Neural progenitor cell (in vitro differentiated cells): Measurements from ENCODE around the gene HIPK2. TPM values are rescaled to one million over a fixed set of nuclear protein-coding genes. Genes with fewer than 3 reads are reported as not detected.

ENCODE experiments used
- DNase-seq: peaks from one replicate; pipeline ENCODE4 v3.0.0-alpha.2; 2016; ENCODE audit warnings: low spot score
- H2AFZ ChIP-seq: fragments of 200-600 bp; sonication (generic); replicated peaks from 2 replicates; pipeline ENCODE4 v1.6.1; 2016; ENCODE audit warnings: antibody characterized with exemption
- H3F3A ChIP-seq: fragments of 200-600 bp; sonication (generic); 2 replicates; pipeline ENCODE4 v1.6.1; 2016; ENCODE audit warnings: antibody characterized with exemption, low read depth
- H3K27ac ChIP-seq: fragments of 200-600 bp; sonication (generic); 2 replicates; pipeline ENCODE4 v1.5.1; 2016; ENCODE audit warnings: mild to moderate bottlenecking
- H3K27me3 ChIP-seq: fragments of 200-600 bp; sonication (generic); 2 replicates; pipeline ENCODE4 v1.6.1; 2016; ENCODE audit warnings: mild to moderate bottlenecking, moderate library complexity
- H3K36me3 ChIP-seq: fragments of 200-600 bp; sonication (generic); 2 replicates; pipeline ENCODE4 v1.5.1; 2016
- H3K4me1 ChIP-seq: fragments of 200-600 bp; sonication (generic); 2 replicates; pipeline ENCODE4 v1.6.1; 2016; ENCODE audit warnings: mixed run types
- H3K4me2 ChIP-seq: fragments of 200-600 bp; sonication (generic); 2 replicates; pipeline ENCODE4 v1.6.1; 2016
- H3K4me3 ChIP-seq: fragments of 200-600 bp; sonication (generic); 2 replicates; pipeline ENCODE4 v1.5.1; 2016
- H3K79me2 ChIP-seq: fragments of 200-600 bp; sonication (generic); 2 replicates; pipeline ENCODE4 v1.6.1; 2016; ENCODE audit warnings: low read depth
- H3K9ac ChIP-seq: fragments of 200-600 bp; sonication (generic); 2 replicates; pipeline ENCODE4 v1.6.1; 2016
- H3K9me3 ChIP-seq: fragments of 200-600 bp; sonication (generic); 2 replicates; pipeline ENCODE4 v1.5.1; 2016; ENCODE audit warnings: low read depth
- H4K20me1 ChIP-seq: fragments of 200-600 bp; sonication (generic); 2 replicates; pipeline ENCODE4 v1.6.1; 2016; ENCODE audit warnings: low read depth
- H3K27ac Mint-ChIP-seq: 3 replicates; pipeline ENCODE4 v1.8.0; 2021; ENCODE audit warnings: mixed read lengths
- H3K27me3 Mint-ChIP-seq: 2 replicates; pipeline ENCODE4 v1.8.0; 2022; ENCODE audit warnings: low read depth, mild to moderate bottlenecking, inconsistent platforms, moderate library complexity, mixed read lengths; ENCODE audit not compliant: insufficient read depth
- H3K36me3 Mint-ChIP-seq: 3 replicates; pipeline ENCODE4 v1.8.0; 2021; ENCODE audit warnings: mixed read lengths
- H3K4me1 Mint-ChIP-seq: 3 replicates; pipeline ENCODE4 v1.8.0; 2021; ENCODE audit warnings: mixed read lengths
- H3K4me3 Mint-ChIP-seq: 3 replicates; pipeline ENCODE4 v1.8.0; 2021; ENCODE audit warnings: mild to moderate bottlenecking, moderate library complexity, mixed read lengths
- H3K9me3 Mint-ChIP-seq: 3 replicates; pipeline ENCODE4 v1.8.0; 2020; ENCODE audit warnings: mixed read lengths
- CTCF ChIP-seq: fragments of 200-600 bp; sonication (generic); IDR thresholded peaks from 2 replicates; pipeline ENCODE4 v1.5.1; 2017; ENCODE audit warnings: antibody characterized with exemption, mild to moderate bottlenecking
- EZH2 ChIP-seq: fragments of 200-600 bp; sonication (generic); IDR thresholded peaks from 2 replicates; pipeline ENCODE4 v1.6.1; 2017; ENCODE audit warnings: antibody characterized with exemption, mild to moderate bottlenecking, moderate library complexity
- EZH2phosphoT487 ChIP-seq: fragments of 200-600 bp; sonication (generic); IDR thresholded peaks from 2 replicates; pipeline ENCODE4 v1.6.1; 2017; ENCODE audit warnings: antibody characterized with exemption
- total RNA-seq: library from RNA; depleted of rRNA; stranded (reverse); fragments of >200 nt; gene quantifications from 2 replicates; pipeline ENCODE4 v1.2.3, GENCODE V29; 2015; ENCODE audit warnings: low replicate concordance

The HIPK2 gene
- total RNA-seq, 1 donor from 2014 or later: 12.8 TPM

GRCh38 chr7:139602143-139602722, 175.6 kb downstream of the HIPK2 start:
- no peak overlapping the region for H3K27ac ChIP-seq
- no peak overlapping the region for H3K27ac Mint-ChIP-seq
- H3K9me3 ChIP-seq: no peaks in the 10 kb centered on the region
- H3K4me1 Mint-ChIP-seq: no peaks in the 10 kb centered on the region
- no peaks in the 10 kb centered on the region for H3K9me3 Mint-ChIP-seq
- H3K9ac ChIP-seq: no peak overlapping the region
- no peak overlapping the region for H3K4me3 Mint-ChIP-seq
- H4K20me1 ChIP-seq: no peaks in the 10 kb centered on the region
- H2AFZ ChIP-seq: no peak overlapping the region
- no peak overlapping the region for H3K4me3 ChIP-seq
- H3K4me1 ChIP-seq: no peaks in the 10 kb centered on the region
- H3K79me2 ChIP-seq: no peaks in the 10 kb centered on the region
- TF ChIP-seq CTCF: peak; percentile 78
- TF ChIP-seq EZH2: no peak
- no peaks in the 10 kb centered on the region for H3K27me3 Mint-ChIP-seq
- no peaks in the 10 kb centered on the region for H3K27me3 ChIP-seq
- H3K4me2 ChIP-seq: no peak overlapping the region
- DNase-seq: peak; percentile 58
- peaks cover 3% of the 10 kb centered on the region for H3F3A ChIP-seq
- H3K36me3 ChIP-seq: peaks cover 10% of the 10 kb centered on the region
- peaks cover 18% of the 10 kb centered on the region for H3K36me3 Mint-ChIP-seq

GRCh38 chr7:139601176-139601575, 176.6 kb downstream of the HIPK2 start:
- Histone ChIP-seq H3K9ac (no peak overlapping the region), H3K79me2 (no peaks in the 10 kb centered on the region), H3K27ac (no peak overlapping the region), H3K4me1 (no peaks in the 10 kb centered on the region), H3K9me3 (no peaks in the 10 kb centered on the region), H2AFZ (no peak overlapping the region), H3F3A (peaks cover 3% of the 10 kb centered on the region), H3K4me3 (no peak overlapping the region), H4K20me1 (no peaks in the 10 kb centered on the region), H3K27me3 (no peaks in the 10 kb centered on the region), H3K4me2 (no peak overlapping the region), H3K36me3 (peaks cover 7% of the 10 kb centered on the region)
- Mint-ChIP-seq H3K9me3 (no peaks in the 10 kb centered on the region), H3K4me1 (no peaks in the 10 kb centered on the region), H3K27ac (no peak overlapping the region), H3K27me3 (peaks cover 2% of the 10 kb centered on the region), H3K4me3 (no peak overlapping the region), H3K36me3 (peaks cover 17% of the 10 kb centered on the region)
- TF ChIP-seq CTCF (no peak), EZH2 (no peak), EZH2phosphoT487 (no peak)
- DNase-seq: no peak

GRCh38 chr7:139600306-139600705, 177.5 kb downstream of the HIPK2 start:
- peaks cover 3% of the 10 kb centered on the region for H3F3A ChIP-seq
- no peak overlapping the region for H3K4me2 ChIP-seq
- no peaks in the 10 kb centered on the region for H3K4me1 ChIP-seq
- peaks cover 21% of the 10 kb centered on the region for H3K36me3 Mint-ChIP-seq
- H3K4me3 ChIP-seq: no peak overlapping the region
- TF ChIP-seq EZH2: no peak
- no peak for TF ChIP-seq EZH2phosphoT487
- H3K9me3 Mint-ChIP-seq: no peaks in the 10 kb centered on the region
- no peaks in the 10 kb centered on the region for H3K27me3 ChIP-seq
- no peaks in the 10 kb centered on the region for H3K4me1 Mint-ChIP-seq
- no peaks in the 10 kb centered on the region for H3K9me3 ChIP-seq
- H3K27me3 Mint-ChIP-seq: peaks cover 2% of the 10 kb centered on the region
- H3K27ac ChIP-seq: no peak overlapping the region
- no peak overlapping the region for H2AFZ ChIP-seq
- no peak overlapping the region for H3K9ac ChIP-seq
- no peak overlapping the region for H3K27ac Mint-ChIP-seq
- H4K20me1 ChIP-seq: no peaks in the 10 kb centered on the region
- DNase-seq: no peak
- peaks cover 7% of the 10 kb centered on the region for H3K36me3 ChIP-seq
- no peak overlapping the region for H3K4me3 Mint-ChIP-seq
- no peaks in the 10 kb centered on the region for H3K79me2 ChIP-seq

- peaks cover 7% of the 10 kb centered on the region for H3K36me3 ChIP-seq
- no peaks in the 10 kb centered on the region for H3K4me1 Mint-ChIP-seq
- H3K9ac ChIP-seq: no peak overlapping the region
- H3K27ac Mint-ChIP-seq: no peak overlapping the region
- H3K4me2 ChIP-seq: no peak overlapping the region
- TF ChIP-seq EZH2phosphoT487: no peak
- no peak for TF ChIP-seq EZH2
- TF ChIP-seq CTCF: no peak
- H3K4me1 ChIP-seq: no peaks in the 10 kb centered on the region
- H3K9me3 Mint-ChIP-seq: no peaks in the 10 kb centered on the region
- no peak for DNase-seq
- H3K27me3 ChIP-seq: no peaks in the 10 kb centered on the region
- no peak overlapping the region for H3K4me3 Mint-ChIP-seq
- no peak overlapping the region for H3K4me3 ChIP-seq
- no peaks in the 10 kb centered on the region for H3K79me2 ChIP-seq
- no peaks in the 10 kb centered on the region for H4K20me1 ChIP-seq
- peaks cover 6% of the 10 kb centered on the region for H3K27me3 Mint-ChIP-seq
- peaks cover 3% of the 10 kb centered on the region for H3F3A ChIP-seq
- no peak overlapping the region for H2AFZ ChIP-seq
- no peaks in the 10 kb centered on the region for H3K9me3 ChIP-seq
- H3K36me3 Mint-ChIP-seq: peaks cover 31% of the 10 kb centered on the region
- no peak overlapping the region for H3K27ac ChIP-seq
Observed at GRCh38 chr7:139598642-139599041, 179.2 kb downstream of the HIPK2 start.
